ENCODE data around the gene FHIT.
"Not testable (repeated sequence)": the region's sequence is repeated elsewhere in the genome, so short reads cannot be mapped to it uniquely, and the experiment has no call there.

The FHIT gene

GRCh38 chr3:61053781-61054496, 197.3 kb downstream of the FHIT start:
- peak; percentile 96 for DNase-seq

- DNase-seq: no peak
Observed at GRCh38 chr3:61052851-61053250, 198.4 kb downstream of the FHIT start.

- no peak for DNase-seq
Observed at GRCh38 chr3:61051666-61052065, 199.6 kb downstream of the FHIT start.

GRCh38 chr3:61045169-61045568, 206.1 kb downstream of the FHIT start:
- DNase-seq: not testable (repeated sequence)

- no peak for DNase-seq
Observed at GRCh38 chr3:61043156-61043555, 208.1 kb downstream of the FHIT start.

GRCh38 chr3:61040618-61041017, 210.6 kb downstream of the FHIT start:
- DNase-seq: no peak

GRCh38 chr3:61035573-61035972, 215.7 kb downstream of the FHIT start:
- no peak for DNase-seq

- DNase-seq: no peak
Observed at GRCh38 chr3:61032991-61033390, 218.3 kb downstream of the FHIT start.

- DNase-seq: no peak
Observed at GRCh38 chr3:61031503-61031902, 219.7 kb downstream of the FHIT start.

GRCh38 chr3:61030469-61031035, 220.7 kb downstream of the FHIT start:
- no peak for DNase-seq

GRCh38 chr3:61029194-61029593, 222.1 kb downstream of the FHIT start:
- DNase-seq: peak; percentile 15

- no peak for DNase-seq
Observed at GRCh38 chr3:61018807-61019206, 232.4 kb downstream of the FHIT start.

GRCh38 chr3:61017028-61017427, 234.2 kb downstream of the FHIT start:
- not testable (repeated sequence) for DNase-seq

GRCh38 chr3:61015859-61016258, 235.4 kb downstream of the FHIT start:
- DNase-seq: no peak

GRCh38 chr3:61015408-61015807, 235.8 kb downstream of the FHIT start:
- no peak for DNase-seq

GRCh38 chr3:61008998-61009380, 242.3 kb downstream of the FHIT start:
- DNase-seq: peak; percentile 7

GRCh38 chr3:61008153-61008997, 242.9 kb downstream of the FHIT start:
- peak; percentile 61 for DNase-seq

- no peak for DNase-seq
Observed at GRCh38 chr3:61005591-61005990, 245.7 kb downstream of the FHIT start.

- DNase-seq: peak; percentile 38
Observed at GRCh38 chr3:60998858-60999257, 252.4 kb downstream of the FHIT start.

GRCh38 chr3:60992395-60992794, 258.9 kb downstream of the FHIT start:
- DNase-seq: no peak

GRCh38 chr3:60990442-60990730, 260.9 kb downstream of the FHIT start:
- DNase-seq: no peak

GRCh38 chr3:60989626-60990441, 261.4 kb downstream of the FHIT start:
- no peak for DNase-seq

GRCh38 chr3:60987191-60987590, 264.1 kb downstream of the FHIT start:
- not testable (repeated sequence) for DNase-seq

Measured in NCI-H146 (cell line).